ENCODE results near the gene SSNA1.
"Not testable (repeated sequence)": the region's sequence is repeated elsewhere in the genome, so short reads cannot be mapped to it uniquely, and the experiment has no call there.

The SSNA1 gene

DNA sequence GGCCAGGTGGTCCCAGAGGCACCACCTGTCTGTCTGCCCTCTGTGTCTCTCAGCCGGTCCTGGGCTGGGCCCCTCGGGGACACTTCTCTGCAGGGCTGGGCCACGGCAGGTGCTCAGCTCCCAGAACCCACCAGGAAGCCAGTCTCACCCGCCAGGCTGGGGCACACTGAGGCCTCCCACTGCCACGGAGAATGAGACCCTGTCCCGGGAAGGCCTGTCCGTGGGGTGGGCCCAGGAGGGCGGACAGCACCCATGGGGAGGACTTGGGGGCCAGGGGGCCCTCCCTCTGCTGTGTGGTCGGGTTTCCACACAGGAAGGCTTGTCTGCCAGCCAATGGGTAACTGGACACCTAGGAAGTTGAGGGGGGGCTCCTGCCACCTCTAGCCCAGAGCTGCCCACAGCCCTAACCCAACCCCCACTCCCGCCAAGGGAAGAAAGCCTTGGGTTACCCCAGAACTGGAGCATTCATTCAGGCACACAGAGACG is 48.5 kb downstream of the SSNA1 start:
- DNase-seq (ENCODE audit: low spot score) = no peak
- ChIA-PET CTCF (interaction anchor here (0.6 to 3.3 kb wide), 47 partner anchors 8 to 265 kb away, joined by 3 to 24 read pairs (median 4); partner anchors contain the start of genes CYSRT1, DPP7, GRIN1 and LRRC26), POLR2A (ENCODE audit: low non-redundant PET) (interaction anchor here (1.2 to 1.8 kb wide), 4 partner anchors 14 to 42 kb away, joined by 3 to 7 read pairs (median 4); no protein-coding TSS in a partner anchor)
- peak overlapping the region; percentile 100 for H3K27ac ChIP-seq
- no peak for TF ChIP-seq CTCF (conservative IDR thresholded peaks at IDR 0.05; ENCODE audit: low read depth)

DNA sequence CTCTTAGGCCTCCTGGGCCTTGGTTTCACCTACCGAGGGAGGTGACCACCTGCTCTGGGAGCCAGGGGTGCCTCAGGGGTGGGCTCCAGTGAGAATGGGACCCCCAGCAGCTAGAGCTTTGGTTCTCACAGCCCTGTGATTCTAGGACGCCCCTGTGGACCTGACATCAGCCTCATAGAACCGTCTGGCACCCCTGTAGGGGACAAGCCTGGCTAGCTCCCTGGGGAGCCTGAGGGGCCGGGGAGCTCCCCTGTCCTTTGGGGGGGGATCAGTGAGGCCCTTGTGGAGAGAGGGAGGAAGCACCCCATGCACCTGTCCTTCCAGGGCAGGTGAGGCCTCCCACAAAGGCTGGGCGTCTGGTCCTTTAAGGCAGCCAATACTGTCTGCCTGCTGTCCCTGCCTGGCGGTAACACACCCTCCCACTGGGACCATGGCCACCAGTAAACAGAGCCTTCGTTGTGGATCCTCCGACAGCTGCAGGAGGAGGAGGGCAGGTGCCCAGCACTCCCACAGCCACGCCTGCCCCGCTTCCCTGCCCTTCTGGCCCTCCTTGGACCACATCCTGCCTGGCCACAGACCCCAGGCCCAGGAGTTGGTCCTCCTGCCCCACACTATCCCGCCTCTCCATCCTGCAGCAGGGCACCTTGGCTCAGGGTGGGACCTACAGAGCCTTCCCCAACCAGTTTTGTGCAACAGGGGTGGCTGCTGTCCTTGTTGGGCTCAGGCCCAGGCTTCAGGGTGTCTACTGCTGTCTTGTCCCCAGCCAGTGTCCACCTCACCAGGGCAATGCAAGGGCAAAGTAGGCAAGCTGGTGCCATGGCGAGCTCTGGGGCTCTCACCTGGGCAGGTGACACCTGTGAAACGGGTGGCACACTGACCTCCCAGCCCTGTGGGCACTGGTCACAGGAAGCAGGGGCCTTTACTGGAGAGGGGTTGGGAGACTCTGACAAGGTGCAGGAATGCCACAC is 49.6 kb downstream of the SSNA1 start:
- peak overlapping the region; percentile 100 for H3K27ac ChIP-seq
- CTCF ChIA-PET = interaction anchor here (0.6 to 3.3 kb wide), 15 partner anchors 11 to 1236 kb away, joined by 3 to 24 read pairs (median 4); partner anchors contain the start of genes LRRC26, RNF224 and SSNA1
- TF ChIP-seq CTCF (conservative IDR thresholded peaks at IDR 0.05; ENCODE audit: low read depth) = no peak

DNA sequence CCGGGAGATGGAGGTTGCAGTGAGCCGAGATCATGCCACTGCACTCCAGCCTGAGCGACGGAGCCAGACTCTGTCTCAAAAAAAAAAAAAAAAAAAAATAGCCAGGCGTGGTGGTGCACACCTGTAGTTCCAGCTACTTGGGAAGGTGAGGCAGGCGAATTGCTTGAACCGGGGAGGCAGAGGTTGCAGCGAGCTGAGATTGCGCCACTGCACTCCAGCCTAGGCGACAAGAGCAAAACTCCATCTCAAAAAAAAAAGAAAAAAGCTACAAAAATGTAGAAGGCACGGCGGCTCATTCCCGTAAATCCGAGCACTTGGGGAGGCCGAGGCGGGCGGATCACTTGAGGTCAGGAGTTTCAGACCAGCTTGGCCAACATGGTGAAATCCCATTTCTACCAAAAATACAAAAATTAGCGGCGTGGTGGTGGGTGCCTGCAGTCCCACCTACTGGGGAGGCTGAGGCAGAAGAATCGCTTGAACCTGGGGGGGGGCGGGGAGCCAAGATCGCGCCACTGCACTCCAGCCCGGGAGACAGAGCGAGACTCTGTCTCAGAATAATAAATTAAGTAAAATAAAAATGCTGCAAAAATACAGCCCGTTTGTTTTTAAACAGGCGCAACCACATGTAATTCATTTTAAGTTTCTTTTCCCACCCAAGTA is 51.2 kb downstream of the SSNA1 start:
- DNase-seq (ENCODE audit: low spot score) = not testable (repeated sequence)
- ChIA-PET POLR2A (ENCODE audit: low non-redundant PET) (interaction anchor here (0.6 to 2.0 kb wide), 8 partner anchors 13 to 126 kb away, joined by 3 to 9 read pairs (median 4); partner anchors contain the start of genes ANAPC2, CYSRT1, NELFB and SSNA1), CTCF (interaction anchor here (0.6 to 2.0 kb wide), 10 partner anchors 8 to 553 kb away, joined by 3 to 8 read pairs (median 4); partner anchors contain the start of genes ENTPD2, NRARP and RNF224)
- peak overlapping the region; percentile 100 for H3K27ac ChIP-seq

More for the DNA sequence above, 49.6 kb downstream of the SSNA1 start:
- DNase-seq (ENCODE audit: low spot score) = no peak
- POLR2A ChIA-PET (ENCODE audit: low non-redundant PET) = interaction anchor here (0.6 to 1.8 kb wide), 4 partner anchors 13 to 37 kb away, joined by 3 to 7 read pairs (median 4); partner anchors contain the start of gene CYSRT1
